ENCODE measurements around the gene PPP3R1.

DNA sequence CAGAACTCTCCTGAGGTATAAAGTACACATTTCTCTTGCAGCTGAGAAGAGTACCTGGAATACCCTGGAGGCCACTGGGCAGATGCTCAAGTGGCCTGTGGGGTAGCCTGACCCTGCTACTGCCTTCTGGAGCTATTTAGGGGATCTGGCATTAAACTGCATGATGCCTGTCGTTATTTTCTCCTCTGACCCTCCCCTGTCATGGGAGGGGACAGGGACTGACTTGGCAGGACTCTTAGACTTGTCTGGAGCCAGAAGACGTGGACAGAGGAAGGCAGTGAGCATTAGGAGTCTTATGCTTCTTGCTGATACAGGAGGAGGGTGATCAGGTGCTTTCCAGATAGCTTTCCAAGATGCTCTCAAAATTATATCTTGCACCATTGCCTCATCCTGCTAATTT lies 42.6 kb upstream of the PPP3R1 start:
- TF ChIP-seq, protein P1, sequence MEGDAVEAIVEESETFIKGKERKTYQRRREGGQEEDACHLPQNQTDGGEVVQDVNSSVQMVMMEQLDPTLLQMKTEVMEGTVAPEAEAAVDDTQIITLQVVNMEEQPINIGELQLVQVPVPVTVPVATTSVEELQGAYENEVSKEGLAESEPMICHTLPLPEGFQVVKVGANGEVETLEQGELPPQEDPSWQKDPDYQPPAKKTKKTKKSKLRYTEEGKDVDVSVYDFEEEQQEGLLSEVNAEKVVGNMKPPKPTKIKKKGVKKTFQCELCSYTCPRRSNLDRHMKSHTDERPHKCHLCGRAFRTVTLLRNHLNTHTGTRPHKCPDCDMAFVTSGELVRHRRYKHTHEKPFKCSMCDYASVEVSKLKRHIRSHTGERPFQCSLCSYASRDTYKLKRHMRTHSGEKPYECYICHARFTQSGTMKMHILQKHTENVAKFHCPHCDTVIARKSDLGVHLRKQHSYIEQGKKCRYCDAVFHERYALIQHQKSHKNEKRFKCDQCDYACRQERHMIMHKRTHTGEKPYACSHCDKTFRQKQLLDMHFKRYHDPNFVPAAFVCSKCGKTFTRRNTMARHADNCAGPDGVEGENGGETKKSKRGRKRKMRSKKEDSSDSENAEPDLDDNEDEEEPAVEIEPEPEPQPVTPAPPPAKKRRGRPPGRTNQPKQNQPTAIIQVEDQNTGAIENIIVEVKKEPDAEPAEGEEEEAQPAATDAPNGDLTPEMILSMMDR (IDR thresholded peaks at IDR 0.05; ENCODE audit: extremely low read depth in 1 of 2, insufficient read depth in 1 of 2, low read depth in 1 of 2, low read length in 2 of 2), result no peak
- TF ChIP-seq POLR2A (IDR thresholded peaks at IDR 0.05; ENCODE audit: low read depth, low read length), result no peak

Measured in endothelial cell of umbilical vein (primary cell).